A549 treated with Mapracorat at 1 μM for 4 hours (cell line): ENCODE measurements around the gene ASCL3. TPM values are rescaled to one million over a fixed set of nuclear protein-coding genes. Genes with fewer than 3 reads are reported as not detected.

Experiments
- total RNA-seq: library from RNA; stranded (reverse); fragments of 200-300 nt; extraction: Qiagen RNA extraction; gene quantifications from 5 replicates; pipeline ENCODE4 v1.2.3, GENCODE V29; 2022

The ASCL3 gene
- total RNA-seq, result not detected in 5 replicates

GRCh38 chr11:8942518-8943066 is at the start of gene ASCL3:
TSS of gene ASCL3 (minus strand) at chr11:8943016. CDS start at chr11:8938161, 4,855 bp downstream.

GRCh38 chr11:8964324-8965320 is 21.8 kb upstream of the ASCL3 start, which contains the start of gene TMEM9B:
TSS of gene TMEM9B (minus strand) at chr11:8964442. CDS start at chr11:8964313, 129 bp downstream.

GRCh38 chr11:8932564-8933180 is 10.1 kb downstream of the ASCL3 start, which contains the start of gene C11orf16:
TSS of gene C11orf16 (minus strand) at chr11:8932947. CDS start at chr11:8932308, 639 bp downstream.

GRCh38 chr11:8911029-8911823 is 31.6 kb downstream of the ASCL3 start, which contains the start of gene AKIP1:
TSS of gene AKIP1 (plus strand) at chr11:8911189. CDS start at chr11:8911450, 261 bp downstream.

Other genes starting within 250 kb of the ASCL3 start
- gene AKIP1, start 31.8 kb downstream of the ASCL3 start, total RNA-seq, result 38.1 to 46.7 TPM (median 44.9 TPM) in 5 replicates
- not detected in 5 replicates for gene C11orf16, start 10.1 kb downstream of the ASCL3 start, total RNA-seq
- 34.3 to 39.7 TPM (median 37.6 TPM) in 5 replicates for gene TMEM9B, start 21.4 kb upstream of the ASCL3 start, total RNA-seq
- 0.60 to 0.89 TPM (median 0.85 TPM) in 5 replicates for gene NRIP3, start 61.0 kb upstream of the ASCL3 start, total RNA-seq
- 0.35 to 0.76 TPM (median 0.42 TPM) in 5 replicates for gene SCUBE2, start 148.6 kb upstream of the ASCL3 start, total RNA-seq